Neural progenitor cell (in vitro differentiated cells): ENCODE data around the gene PIWIL1. TPM values are rescaled to one million over a fixed set of nuclear protein-coding genes. Genes with fewer than 3 reads are reported as not detected.

Experiments used
- DNase-seq: peaks from one replicate; pipeline ENCODE4 v3.0.0-alpha.2; 2016; ENCODE audit warnings: low spot score
- H2AFZ ChIP-seq: fragments of 200-600 bp; sonication (generic); replicated peaks from 2 replicates; pipeline ENCODE4 v1.6.1; 2016; ENCODE audit warnings: antibody characterized with exemption
- H3F3A ChIP-seq: fragments of 200-600 bp; sonication (generic); 2 replicates; pipeline ENCODE4 v1.6.1; 2016; ENCODE audit warnings: antibody characterized with exemption, low read depth
- H3K27ac ChIP-seq: fragments of 200-600 bp; sonication (generic); 2 replicates; pipeline ENCODE4 v1.5.1; 2016; ENCODE audit warnings: mild to moderate bottlenecking
- H3K27me3 ChIP-seq: fragments of 200-600 bp; sonication (generic); 2 replicates; pipeline ENCODE4 v1.6.1; 2016; ENCODE audit warnings: mild to moderate bottlenecking, moderate library complexity
- H3K36me3 ChIP-seq: fragments of 200-600 bp; sonication (generic); 2 replicates; pipeline ENCODE4 v1.5.1; 2016
- H3K4me1 ChIP-seq: fragments of 200-600 bp; sonication (generic); 2 replicates; pipeline ENCODE4 v1.6.1; 2016; ENCODE audit warnings: mixed run types
- H3K4me2 ChIP-seq: fragments of 200-600 bp; sonication (generic); 2 replicates; pipeline ENCODE4 v1.6.1; 2016
- H3K4me3 ChIP-seq: fragments of 200-600 bp; sonication (generic); 2 replicates; pipeline ENCODE4 v1.5.1; 2016
- H3K79me2 ChIP-seq: fragments of 200-600 bp; sonication (generic); 2 replicates; pipeline ENCODE4 v1.6.1; 2016; ENCODE audit warnings: low read depth
- H3K9ac ChIP-seq: fragments of 200-600 bp; sonication (generic); 2 replicates; pipeline ENCODE4 v1.6.1; 2016
- H3K9me3 ChIP-seq: fragments of 200-600 bp; sonication (generic); 2 replicates; pipeline ENCODE4 v1.5.1; 2016; ENCODE audit warnings: low read depth
- H4K20me1 ChIP-seq: fragments of 200-600 bp; sonication (generic); 2 replicates; pipeline ENCODE4 v1.6.1; 2016; ENCODE audit warnings: low read depth
- H3K27ac Mint-ChIP-seq: 3 replicates; pipeline ENCODE4 v1.8.0; 2021; ENCODE audit warnings: mixed read lengths
- H3K27me3 Mint-ChIP-seq: 2 replicates; pipeline ENCODE4 v1.8.0; 2022; ENCODE audit warnings: low read depth, mild to moderate bottlenecking, inconsistent platforms, moderate library complexity, mixed read lengths; ENCODE audit not compliant: insufficient read depth
- H3K36me3 Mint-ChIP-seq: 3 replicates; pipeline ENCODE4 v1.8.0; 2021; ENCODE audit warnings: mixed read lengths
- H3K4me1 Mint-ChIP-seq: 3 replicates; pipeline ENCODE4 v1.8.0; 2021; ENCODE audit warnings: mixed read lengths
- H3K4me3 Mint-ChIP-seq: 3 replicates; pipeline ENCODE4 v1.8.0; 2021; ENCODE audit warnings: mild to moderate bottlenecking, moderate library complexity, mixed read lengths
- H3K9me3 Mint-ChIP-seq: 3 replicates; pipeline ENCODE4 v1.8.0; 2020; ENCODE audit warnings: mixed read lengths
- CTCF ChIP-seq: fragments of 200-600 bp; sonication (generic); IDR thresholded peaks from 2 replicates; pipeline ENCODE4 v1.5.1; 2017; ENCODE audit warnings: antibody characterized with exemption, mild to moderate bottlenecking
- EZH2 ChIP-seq: fragments of 200-600 bp; sonication (generic); IDR thresholded peaks from 2 replicates; pipeline ENCODE4 v1.6.1; 2017; ENCODE audit warnings: antibody characterized with exemption, mild to moderate bottlenecking, moderate library complexity
- EZH2phosphoT487 ChIP-seq: fragments of 200-600 bp; sonication (generic); IDR thresholded peaks from 2 replicates; pipeline ENCODE4 v1.6.1; 2017; ENCODE audit warnings: antibody characterized with exemption
- total RNA-seq: library from RNA; depleted of rRNA; stranded (reverse); fragments of >200 nt; gene quantifications from 2 replicates; pipeline ENCODE4 v1.2.3, GENCODE V29; 2015; ENCODE audit warnings: low replicate concordance

The PIWIL1 gene
- total RNA-seq, 1 donor from 2014 or later: not detected

- Mint-ChIP-seq H3K4me3 (no peak overlapping the region), H3K36me3 (no peaks in the 10 kb centered on the region), H3K27me3 (no peaks in the 10 kb centered on the region), H3K4me1 (peaks cover 6% of the 10 kb centered on the region), H3K9me3 (no peaks in the 10 kb centered on the region), H3K27ac (no peak overlapping the region)
- H3K27me3 ChIP-seq: peaks cover 7% of the 10 kb centered on the region
- H3K4me2 ChIP-seq: no peak overlapping the region
- no peak for DNase-seq
- H3K9ac ChIP-seq: no peak overlapping the region
- no peak overlapping the region for H3K27ac ChIP-seq
- no peaks in the 10 kb centered on the region for H3K36me3 ChIP-seq
- no peak for TF ChIP-seq EZH2phosphoT487
- no peak for TF ChIP-seq EZH2
- no peak for TF ChIP-seq CTCF
- no peaks in the 10 kb centered on the region for H4K20me1 ChIP-seq
- no peak overlapping the region for H3K4me3 ChIP-seq
- no peak overlapping the region for H2AFZ ChIP-seq
- no peaks in the 10 kb centered on the region for H3K9me3 ChIP-seq
- no peaks in the 10 kb centered on the region for H3F3A ChIP-seq
- H3K79me2 ChIP-seq: no peaks in the 10 kb centered on the region
- H3K4me1 ChIP-seq: no peaks in the 10 kb centered on the region
Measured at GRCh38 chr12:130414381-130414780, 76.7 kb downstream of the PIWIL1 start.

- DNase-seq: no peak
- no peak for TF ChIP-seq EZH2phosphoT487
- no peak for TF ChIP-seq CTCF
- TF ChIP-seq EZH2: no peak
Measured at GRCh38 chr12:130418251-130418650, 80.6 kb downstream of the PIWIL1 start.

GRCh38 chr12:130419116-130419515 lies 81.4 kb downstream of the PIWIL1 start:
- H2AFZ ChIP-seq: no peak overlapping the region
- TF ChIP-seq EZH2phosphoT487: no peak
- TF ChIP-seq EZH2: no peak
- TF ChIP-seq CTCF: no peak
- H3F3A ChIP-seq: no peaks in the 10 kb centered on the region
- H3K27ac Mint-ChIP-seq: no peak overlapping the region
- H3K9ac ChIP-seq: no peak overlapping the region
- H3K27me3 Mint-ChIP-seq: peaks cover 2% of the 10 kb centered on the region
- no peaks in the 10 kb centered on the region for H3K36me3 ChIP-seq
- peaks cover 7% of the 10 kb centered on the region for H3K27me3 ChIP-seq
- H3K79me2 ChIP-seq: no peaks in the 10 kb centered on the region
- DNase-seq: no peak
- H3K4me3 Mint-ChIP-seq: no peak overlapping the region
- no peaks in the 10 kb centered on the region for H4K20me1 ChIP-seq
- H3K36me3 Mint-ChIP-seq: peaks cover 3% of the 10 kb centered on the region
- H3K4me3 ChIP-seq: no peak overlapping the region
- peaks cover 16% of the 10 kb centered on the region for H3K4me1 Mint-ChIP-seq
- peaks cover 9% of the 10 kb centered on the region for H3K4me1 ChIP-seq
- H3K4me2 ChIP-seq: no peak overlapping the region
- H3K9me3 Mint-ChIP-seq: no peaks in the 10 kb centered on the region
- H3K27ac ChIP-seq: no peak overlapping the region
- no peaks in the 10 kb centered on the region for H3K9me3 ChIP-seq

More at GRCh38 chr12:130418251-130418650, 80.6 kb downstream of the PIWIL1 start:
- Histone ChIP-seq H3K4me3 (no peak overlapping the region), H3K27ac (no peak overlapping the region), H3K27me3 (peaks cover 7% of the 10 kb centered on the region), H3K79me2 (no peaks in the 10 kb centered on the region), H3K9me3 (no peaks in the 10 kb centered on the region), H3K4me2 (no peak overlapping the region), H3K36me3 (no peaks in the 10 kb centered on the region), H2AFZ (no peak overlapping the region), H3K9ac (no peak overlapping the region), H3F3A (no peaks in the 10 kb centered on the region), H3K4me1 (peaks cover 9% of the 10 kb centered on the region), H4K20me1 (no peaks in the 10 kb centered on the region)
- Mint-ChIP-seq H3K36me3 (no peaks in the 10 kb centered on the region), H3K4me1 (peaks cover 11% of the 10 kb centered on the region), H3K27ac (no peak overlapping the region), H3K27me3 (no peaks in the 10 kb centered on the region), H3K4me3 (no peak overlapping the region), H3K9me3 (no peaks in the 10 kb centered on the region)
